ENCODE measurements around the gene CD27. TPM values are rescaled to one million over a fixed set of nuclear protein-coding genes. Genes with fewer than 3 reads are reported as not detected.

CD27 gene
- total RNA-seq, 1 donor from 2014 or later, result not detected

DNA sequence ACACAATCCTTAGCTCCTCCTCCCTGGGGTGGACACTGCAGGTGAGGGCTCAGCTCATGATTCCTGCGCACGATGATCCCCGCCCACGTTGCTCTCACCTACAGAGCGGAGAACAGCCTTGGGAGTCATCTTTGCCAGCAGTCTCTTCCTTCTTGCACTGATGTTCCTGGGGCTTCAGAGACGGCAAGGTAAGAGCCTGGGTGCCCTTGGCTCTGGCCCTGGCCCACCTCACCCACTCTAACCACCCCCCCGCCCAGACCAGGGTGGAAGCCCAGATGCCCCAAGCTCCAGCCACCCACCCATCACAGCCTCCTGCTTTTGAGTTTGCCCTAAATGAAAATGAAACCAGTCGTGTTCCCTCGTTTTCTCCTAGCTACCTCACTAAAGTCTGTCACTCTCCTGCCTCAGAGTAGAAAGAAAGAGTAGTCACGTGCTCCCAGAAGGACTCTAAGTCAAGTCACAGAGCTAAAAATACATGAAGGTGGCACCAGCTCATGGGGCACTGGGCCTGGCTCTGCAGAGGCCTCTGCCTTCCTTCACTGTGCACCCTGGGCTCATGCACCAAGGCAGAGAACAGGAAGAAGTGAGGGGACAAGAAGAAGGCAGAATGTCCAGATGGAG is 16.1 kb downstream of the CD27 start:
- H3K27me3 Mint-ChIP-seq (ENCODE audit: low read depth), result no peaks in the 10 kb centered on the region
- TF ChIP-seq, protein P1, sequence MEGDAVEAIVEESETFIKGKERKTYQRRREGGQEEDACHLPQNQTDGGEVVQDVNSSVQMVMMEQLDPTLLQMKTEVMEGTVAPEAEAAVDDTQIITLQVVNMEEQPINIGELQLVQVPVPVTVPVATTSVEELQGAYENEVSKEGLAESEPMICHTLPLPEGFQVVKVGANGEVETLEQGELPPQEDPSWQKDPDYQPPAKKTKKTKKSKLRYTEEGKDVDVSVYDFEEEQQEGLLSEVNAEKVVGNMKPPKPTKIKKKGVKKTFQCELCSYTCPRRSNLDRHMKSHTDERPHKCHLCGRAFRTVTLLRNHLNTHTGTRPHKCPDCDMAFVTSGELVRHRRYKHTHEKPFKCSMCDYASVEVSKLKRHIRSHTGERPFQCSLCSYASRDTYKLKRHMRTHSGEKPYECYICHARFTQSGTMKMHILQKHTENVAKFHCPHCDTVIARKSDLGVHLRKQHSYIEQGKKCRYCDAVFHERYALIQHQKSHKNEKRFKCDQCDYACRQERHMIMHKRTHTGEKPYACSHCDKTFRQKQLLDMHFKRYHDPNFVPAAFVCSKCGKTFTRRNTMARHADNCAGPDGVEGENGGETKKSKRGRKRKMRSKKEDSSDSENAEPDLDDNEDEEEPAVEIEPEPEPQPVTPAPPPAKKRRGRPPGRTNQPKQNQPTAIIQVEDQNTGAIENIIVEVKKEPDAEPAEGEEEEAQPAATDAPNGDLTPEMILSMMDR (IDR thresholded peaks at IDR 0.05), result no peak
- no peaks in the 10 kb centered on the region for H3K9me3 Mint-ChIP-seq (ENCODE audit: low read depth)
- H3K4me1 Mint-ChIP-seq (ENCODE audit: low read depth), result no peaks in the 10 kb centered on the region
- no peak for DNase-seq (ENCODE audit: low spot score)
- peaks cover 38% of the 10 kb centered on the region for H3K36me3 Mint-ChIP-seq (ENCODE audit: low read depth)
- no peak overlapping the region for H3K4me3 Mint-ChIP-seq (ENCODE audit: unreplicated experiment)
- no peak overlapping the region for H3K27ac Mint-ChIP-seq (ENCODE audit: unreplicated experiment)

DNA sequence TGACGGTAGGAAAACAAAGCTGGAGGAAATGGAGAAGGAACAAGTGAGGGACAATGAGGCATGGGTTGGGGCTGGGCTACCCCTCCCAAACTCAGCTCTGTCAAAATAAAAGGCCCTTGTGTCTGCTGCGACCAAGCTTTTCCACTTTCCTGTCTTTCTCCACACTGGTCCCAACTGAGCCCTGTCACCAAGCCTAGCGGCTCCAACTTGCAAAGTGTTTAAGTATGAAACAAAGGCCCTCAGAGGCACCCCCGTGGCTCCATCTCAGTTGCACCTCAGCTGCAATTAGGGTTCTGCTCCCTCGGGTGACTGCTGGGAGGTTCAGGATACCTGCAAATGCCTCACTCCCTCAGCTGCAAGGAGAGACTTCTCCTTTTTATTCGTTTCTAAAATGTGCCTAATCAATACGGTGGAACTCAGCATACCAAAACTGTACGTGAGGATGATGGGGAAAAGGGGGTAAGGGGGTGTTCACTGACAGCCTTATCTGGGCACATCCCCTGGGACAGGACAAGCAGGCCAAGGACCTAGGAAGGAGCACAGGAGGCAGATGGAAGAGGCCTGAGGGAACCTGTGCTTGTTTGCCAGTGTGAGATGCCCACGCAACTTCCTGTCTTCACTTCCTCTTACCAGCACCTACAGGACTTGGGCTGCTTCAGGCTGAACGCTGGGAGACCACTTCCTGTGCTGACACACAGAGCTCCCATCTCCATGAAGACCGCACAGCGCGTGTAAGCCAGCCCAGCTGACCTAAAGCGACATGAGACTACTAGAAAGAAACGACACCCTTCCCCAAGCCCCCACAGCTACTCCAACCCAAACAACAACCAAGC is 16.9 kb downstream of the CD27 start:
- DNase-seq (ENCODE audit: low spot score), result no peak
- H3K27ac Mint-ChIP-seq (ENCODE audit: unreplicated experiment), result no peak overlapping the region
- no peaks in the 10 kb centered on the region for H3K4me1 Mint-ChIP-seq (ENCODE audit: low read depth)
- TF ChIP-seq, protein P1 (IDR thresholded peaks at IDR 0.05), result no peak
- peaks cover 37% of the 10 kb centered on the region for H3K36me3 Mint-ChIP-seq (ENCODE audit: low read depth)
- no peaks in the 10 kb centered on the region for H3K27me3 Mint-ChIP-seq (ENCODE audit: low read depth)
- H3K4me3 Mint-ChIP-seq (ENCODE audit: unreplicated experiment), result no peak overlapping the region
- H3K9me3 Mint-ChIP-seq (ENCODE audit: low read depth), result no peaks in the 10 kb centered on the region

DNA sequence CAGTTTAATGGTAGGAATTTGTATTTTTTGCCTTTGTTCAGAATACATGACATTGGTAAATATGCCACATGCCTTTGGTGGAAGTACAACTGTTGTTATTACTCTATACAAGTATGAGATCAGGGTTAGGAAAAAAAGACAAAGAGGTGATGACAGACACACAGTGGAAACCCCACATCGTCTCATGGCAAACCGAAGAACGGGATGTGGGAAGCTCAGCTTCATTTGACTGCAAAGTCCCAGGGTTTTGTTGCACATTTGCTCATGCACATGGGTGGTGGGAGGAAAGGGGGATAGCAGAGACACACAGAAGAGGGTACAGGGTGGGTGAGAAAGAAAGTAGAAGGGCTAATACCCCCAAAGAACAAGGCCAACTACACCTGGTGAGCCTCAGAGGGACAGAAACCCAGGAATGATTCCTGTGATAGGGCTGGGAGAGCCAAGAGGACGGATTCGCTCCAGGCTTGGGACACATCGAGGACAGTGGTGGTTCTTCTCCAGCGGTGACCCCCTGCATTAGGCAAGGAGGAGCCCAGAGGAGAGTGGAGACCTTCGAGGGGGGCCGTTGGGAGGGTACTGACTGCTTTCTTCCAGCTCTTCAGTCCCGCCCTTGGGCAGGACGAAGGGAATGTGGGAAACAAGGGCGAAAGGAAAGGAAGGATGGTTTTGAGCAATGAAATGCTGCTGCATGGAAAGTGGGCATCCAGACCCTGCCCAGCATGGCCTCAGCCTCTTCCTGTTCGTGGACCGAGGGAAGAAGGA is 17.7 kb downstream of the CD27 start:
- H3K4me1 Mint-ChIP-seq (ENCODE audit: low read depth), result no peaks in the 10 kb centered on the region
- no peak overlapping the region for H3K27ac Mint-ChIP-seq (ENCODE audit: unreplicated experiment)
- TF ChIP-seq, protein P1 (IDR thresholded peaks at IDR 0.05), result no peak
- H3K9me3 Mint-ChIP-seq (ENCODE audit: low read depth), result no peaks in the 10 kb centered on the region
- H3K36me3 Mint-ChIP-seq (ENCODE audit: low read depth), result peaks cover 33% of the 10 kb centered on the region
- H3K27me3 Mint-ChIP-seq (ENCODE audit: low read depth), result no peaks in the 10 kb centered on the region
- no peak overlapping the region for H3K4me3 Mint-ChIP-seq (ENCODE audit: unreplicated experiment)
- DNase-seq (ENCODE audit: low spot score), result no peak

DNA sequence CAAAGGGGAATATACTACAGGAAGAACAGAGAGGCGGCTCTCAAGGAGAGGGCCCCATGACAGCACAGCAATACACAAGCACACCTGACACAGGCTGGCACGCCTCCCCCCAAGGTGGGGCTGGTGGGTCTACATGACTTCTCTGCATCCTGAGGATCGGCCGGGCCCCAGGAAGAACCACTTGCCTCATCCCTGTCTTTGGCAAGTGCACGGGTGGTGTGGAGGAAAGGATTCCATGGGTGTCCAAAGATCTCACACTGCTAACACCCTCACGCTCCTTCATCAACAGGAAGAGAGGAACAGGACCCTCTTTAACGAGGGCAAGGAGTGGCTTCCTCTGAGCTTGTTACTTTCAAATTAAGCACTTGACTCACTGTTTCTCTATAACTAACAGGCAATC is 18.5 kb downstream of the CD27 start:
- no peaks in the 10 kb centered on the region for H3K9me3 Mint-ChIP-seq (ENCODE audit: low read depth)
- TF ChIP-seq, protein P1 (IDR thresholded peaks at IDR 0.05), result no peak
- DNase-seq (ENCODE audit: low spot score), result no peak
- H3K27me3 Mint-ChIP-seq (ENCODE audit: low read depth), result no peaks in the 10 kb centered on the region
- peaks cover 32% of the 10 kb centered on the region for H3K36me3 Mint-ChIP-seq (ENCODE audit: low read depth)
- H3K27ac Mint-ChIP-seq (ENCODE audit: unreplicated experiment), result no peak overlapping the region
- no peak overlapping the region for H3K4me3 Mint-ChIP-seq (ENCODE audit: unreplicated experiment)
- H3K4me1 Mint-ChIP-seq (ENCODE audit: low read depth), result peaks cover 2% of the 10 kb centered on the region

DNA sequence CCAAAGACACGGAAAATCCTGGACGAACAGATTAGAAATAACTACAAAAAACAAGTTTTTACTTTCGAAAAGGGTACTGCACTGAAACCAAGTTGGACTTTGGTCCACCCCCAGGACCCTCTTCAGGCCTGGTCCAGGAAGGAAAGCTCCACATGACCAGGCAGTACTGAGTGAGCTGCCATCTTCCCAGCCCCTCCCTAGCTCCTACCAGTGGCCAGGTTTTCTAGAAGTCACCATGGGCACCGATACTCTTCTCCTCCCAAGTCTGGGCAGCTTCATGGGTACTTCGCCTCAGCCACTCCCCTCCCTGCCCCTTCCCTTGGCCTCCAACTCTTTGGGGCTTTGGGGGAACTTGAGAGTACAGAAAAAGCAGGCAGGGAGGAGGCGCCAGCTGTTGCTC is 19.1 kb downstream of the CD27 start:
- peaks cover 9% of the 10 kb centered on the region for H3K4me1 Mint-ChIP-seq (ENCODE audit: low read depth)
- TF ChIP-seq, protein P1 (IDR thresholded peaks at IDR 0.05), result no peak
- H3K27me3 Mint-ChIP-seq (ENCODE audit: low read depth), result no peaks in the 10 kb centered on the region
- no peak overlapping the region for H3K27ac Mint-ChIP-seq (ENCODE audit: unreplicated experiment)
- no peak for DNase-seq (ENCODE audit: low spot score)
- no peak overlapping the region for H3K4me3 Mint-ChIP-seq (ENCODE audit: unreplicated experiment)
- peaks cover 27% of the 10 kb centered on the region for H3K36me3 Mint-ChIP-seq (ENCODE audit: low read depth)
- no peaks in the 10 kb centered on the region for H3K9me3 Mint-ChIP-seq (ENCODE audit: low read depth)
